HUES6 (cell line): ENCODE results near the gene PDGFD.

ENCODE experiments used
- H3K27ac ChIP-seq: 2 replicates; pipeline ENCODE4 v1.7.0; 2013; ENCODE audit warnings: low read depth, mild to moderate bottlenecking, low read length, inconsistent platforms
- H3K27me3 ChIP-seq: 2 replicates; pipeline ENCODE4 v1.6.1; 2013; ENCODE audit warnings: low read length; ENCODE audit not compliant: control insufficient read depth, insufficient read depth
- H3K36me3 ChIP-seq: 2 replicates; pipeline ENCODE4 v1.6.1; 2013; ENCODE audit warnings: low read length; ENCODE audit not compliant: control insufficient read depth, insufficient read depth
- H3K4me1 ChIP-seq: 2 replicates; pipeline ENCODE4 v1.6.1; 2013; ENCODE audit warnings: low read length; ENCODE audit not compliant: control insufficient read depth, insufficient read depth
- H3K4me3 ChIP-seq: 2 replicates; pipeline ENCODE4 v1.5.1; 2013; ENCODE audit warnings: low read depth, low read length
- H3K9ac ChIP-seq: one replicate; pipeline ENCODE4 v1.6.1; 2013; ENCODE audit warnings: mild to moderate bottlenecking, low read length
- H3K9me3 ChIP-seq: 2 replicates; pipeline ENCODE4 v1.6.1; 2013; ENCODE audit warnings: low read depth, low read length; ENCODE audit not compliant: control insufficient read depth, insufficient read depth

The PDGFD gene

DNA sequence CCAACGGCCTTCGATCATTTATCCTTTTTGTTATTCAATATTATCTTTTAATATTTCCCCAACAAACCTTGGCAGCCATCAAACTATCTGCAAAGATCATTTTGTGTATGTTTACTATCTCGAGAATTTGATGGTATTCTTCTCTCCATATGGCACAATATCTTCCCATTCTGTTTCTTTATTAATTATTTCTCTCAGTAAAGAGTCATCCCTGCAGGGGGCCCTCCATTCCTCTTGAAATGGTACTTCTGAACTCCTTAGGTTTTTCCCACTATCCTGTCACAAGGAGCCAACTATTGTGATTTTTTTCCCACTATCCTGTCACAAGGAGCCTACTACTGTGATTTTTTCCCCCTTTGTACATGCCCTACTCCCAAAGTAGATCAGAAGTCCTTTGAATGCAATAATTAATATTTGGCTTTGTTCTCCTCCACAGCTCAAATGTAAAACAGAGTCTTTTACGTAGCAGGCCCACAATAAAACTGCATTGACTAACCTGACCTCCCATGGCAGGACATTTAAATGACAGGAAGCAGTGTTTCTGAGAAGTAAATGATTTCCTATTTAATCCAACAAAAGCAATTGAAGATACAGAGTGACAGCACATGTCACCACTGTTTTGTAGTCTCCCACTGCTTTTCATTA, 43.3 kb downstream of the PDGFD start:
- Histone ChIP-seq H3K4me1 (peaks cover 12% of the 10 kb centered on the region), H3K9ac (no peak overlapping the region), H3K36me3 (no peaks in the 10 kb centered on the region), H3K27ac (no peak overlapping the region), H3K27me3 (no peaks in the 10 kb centered on the region), H3K9me3 (peaks cover 3% of the 10 kb centered on the region; the same call in 1 of the 2 replicates), H3K4me3 (no peak overlapping the region)

GRCh38 chr11:104118105-104118744, 45.7 kb downstream of the PDGFD start:
- Histone ChIP-seq H3K4me3 (no peak overlapping the region), H3K27ac (no peak overlapping the region), H3K9me3 (peaks cover 3% of the 10 kb centered on the region; the same call in 1 of the 2 replicates)

GRCh38 chr11:104113541-104113940, 50.4 kb downstream of the PDGFD start:
- no peak overlapping the region for H3K9ac ChIP-seq
- no peaks in the 10 kb centered on the region for H3K27me3 ChIP-seq
- H3K27ac ChIP-seq = no peak overlapping the region
- H3K9me3 ChIP-seq = peaks cover 3% of the 10 kb centered on the region; the same call in 1 of the 2 replicates
- H3K36me3 ChIP-seq = no peaks in the 10 kb centered on the region
- H3K4me1 ChIP-seq = no peaks in the 10 kb centered on the region
- H3K4me3 ChIP-seq = no peak overlapping the region

More at GRCh38 chr11:104118105-104118744, 45.7 kb downstream of the PDGFD start:
- no peaks in the 10 kb centered on the region for H3K27me3 ChIP-seq
- no peaks in the 10 kb centered on the region for H3K36me3 ChIP-seq
- no peak overlapping the region for H3K9ac ChIP-seq
- peaks cover 12% of the 10 kb centered on the region for H3K4me1 ChIP-seq

DNA sequence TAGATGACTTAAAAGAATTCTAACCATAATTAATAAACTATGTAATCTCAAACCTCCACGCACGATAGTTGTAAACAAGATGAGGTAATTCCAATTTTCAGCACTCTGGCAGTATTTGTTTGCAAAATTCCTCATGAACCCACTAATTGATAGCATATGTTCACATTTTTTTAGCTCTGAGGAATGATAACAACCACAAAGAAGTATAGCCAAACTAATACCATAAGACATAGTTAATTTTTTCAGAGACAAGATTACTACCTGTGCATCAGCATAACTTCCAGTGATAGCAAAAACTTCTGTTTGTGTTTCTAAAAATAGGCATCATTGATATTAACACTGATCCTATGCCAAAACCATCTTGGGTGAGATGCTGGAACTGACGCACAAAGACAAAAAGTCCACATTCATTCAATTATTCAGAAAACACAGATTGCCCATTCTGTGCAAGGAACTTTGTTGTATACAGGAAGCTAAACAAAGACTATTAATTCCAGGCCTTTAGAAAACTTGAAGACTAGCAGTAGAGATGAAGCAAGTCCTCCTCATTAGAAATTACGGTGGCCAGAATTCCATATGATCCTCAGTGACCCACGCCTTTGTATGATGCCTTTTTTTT, 57.7 kb downstream of the PDGFD start:
- no peak overlapping the region for H3K27ac ChIP-seq

GRCh38 chr11:104105155-104105554, 58.8 kb downstream of the PDGFD start:
- H3K27ac ChIP-seq = no peak overlapping the region
- H3K4me3 ChIP-seq = no peak overlapping the region
- no peaks in the 10 kb centered on the region for H3K36me3 ChIP-seq
- no peaks in the 10 kb centered on the region for H3K27me3 ChIP-seq
- H3K4me1 ChIP-seq = no peaks in the 10 kb centered on the region
- no peaks in the 10 kb centered on the region for H3K9me3 ChIP-seq
- no peak overlapping the region for H3K9ac ChIP-seq

More for the DNA sequence above, 57.7 kb downstream of the PDGFD start:
- Histone ChIP-seq H3K27me3 (no peaks in the 10 kb centered on the region), H3K4me1 (no peaks in the 10 kb centered on the region), H3K36me3 (no peaks in the 10 kb centered on the region), H3K9me3 (no peaks in the 10 kb centered on the region), H3K9ac (no peak overlapping the region), H3K4me3 (no peak overlapping the region)

DNA sequence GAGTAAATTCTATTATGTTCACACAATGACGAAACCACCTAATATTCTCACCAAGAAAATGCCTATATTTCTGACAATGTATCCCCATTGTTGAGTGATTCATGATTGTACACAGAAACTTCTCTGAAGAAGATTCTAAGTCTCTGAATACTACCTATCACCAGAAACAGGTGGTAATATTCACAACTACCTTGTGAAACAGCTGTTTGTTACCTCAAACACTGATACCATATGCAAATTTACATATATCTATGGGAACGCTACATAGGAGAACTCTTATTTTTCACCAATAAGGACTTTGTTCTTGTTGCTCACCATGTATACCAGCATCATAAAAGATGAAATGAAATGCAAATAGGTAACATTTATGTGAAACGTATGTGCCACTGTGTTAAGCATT, 59.3 kb downstream of the PDGFD start:
- Histone ChIP-seq H3K9ac (no peak overlapping the region), H3K9me3 (no peaks in the 10 kb centered on the region), H3K27me3 (no peaks in the 10 kb centered on the region), H3K4me1 (no peaks in the 10 kb centered on the region), H3K4me3 (no peak overlapping the region), H3K27ac (no peak overlapping the region), H3K36me3 (no peaks in the 10 kb centered on the region)

DNA sequence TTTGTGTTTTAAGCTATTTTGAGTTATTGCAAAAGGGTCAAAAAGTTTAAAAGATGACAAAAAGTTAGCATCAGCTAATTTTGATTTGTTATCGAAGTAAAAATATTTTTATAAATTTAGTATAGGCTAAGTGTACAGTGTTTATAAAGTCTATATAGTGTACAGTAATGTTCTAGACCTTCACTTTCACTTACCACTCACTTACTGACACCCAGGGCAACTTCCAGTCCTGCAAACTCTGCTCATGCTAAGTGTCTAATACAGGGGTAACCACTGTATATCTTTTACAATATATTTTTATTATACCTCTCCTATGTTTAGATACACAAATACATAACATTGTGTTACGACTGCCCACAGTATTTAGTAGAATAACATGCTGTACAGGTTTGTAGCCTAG, 59.7 kb downstream of the PDGFD start:
- Histone ChIP-seq H3K4me3 (no peak overlapping the region), H3K27ac (no peak overlapping the region), H3K27me3 (no peaks in the 10 kb centered on the region), H3K9me3 (no peaks in the 10 kb centered on the region), H3K9ac (no peak overlapping the region), H3K36me3 (no peaks in the 10 kb centered on the region), H3K4me1 (no peaks in the 10 kb centered on the region)

DNA sequence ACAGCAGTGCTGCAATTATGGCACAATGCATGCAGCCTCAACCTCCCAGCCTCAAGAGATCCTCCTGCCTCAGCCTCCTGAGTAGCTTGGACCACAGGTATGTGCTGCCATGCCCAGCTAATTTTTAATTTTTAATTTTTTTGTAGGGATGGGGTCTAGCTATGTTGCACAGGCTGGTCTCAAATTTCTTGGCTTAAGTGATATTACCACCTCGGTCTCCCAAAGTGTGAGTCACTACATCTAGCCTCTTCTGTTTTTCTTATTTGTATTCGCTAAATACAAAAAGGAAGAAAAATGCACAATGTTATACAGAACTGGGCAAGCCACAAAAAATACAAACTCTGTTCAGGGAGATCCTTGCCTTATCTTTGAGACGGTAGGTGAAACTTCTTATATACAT, 65.4 kb downstream of the PDGFD start:
- Histone ChIP-seq H3K4me1 (no peaks in the 10 kb centered on the region), H3K4me3 (no peak overlapping the region), H3K27ac (no peak overlapping the region), H3K27me3 (no peaks in the 10 kb centered on the region), H3K36me3 (no peaks in the 10 kb centered on the region), H3K9ac (no peak overlapping the region), H3K9me3 (no peaks in the 10 kb centered on the region)

DNA sequence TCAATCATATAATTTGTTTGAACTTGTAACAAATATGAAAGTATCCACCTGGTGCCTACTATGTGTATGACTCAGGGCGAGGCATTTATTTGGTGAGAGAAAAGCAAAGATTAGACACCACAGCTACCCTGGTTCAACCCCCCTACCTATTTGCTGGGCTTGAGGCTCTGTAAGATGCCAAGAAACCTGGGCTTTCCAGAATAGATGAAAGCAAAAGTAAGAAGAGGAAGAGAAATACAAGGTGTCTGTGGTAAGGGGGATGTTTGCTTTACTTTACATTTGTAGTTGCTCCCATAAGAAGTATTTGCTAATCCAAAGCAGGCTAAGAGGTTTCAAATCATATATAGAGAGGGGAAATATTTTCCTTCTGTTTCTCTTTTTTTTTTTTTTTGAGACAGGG, 65.8 kb downstream of the PDGFD start:
- Histone ChIP-seq H3K4me1 (no peaks in the 10 kb centered on the region), H3K27ac (no peak overlapping the region), H3K9ac (no peak overlapping the region), H3K36me3 (no peaks in the 10 kb centered on the region), H3K27me3 (no peaks in the 10 kb centered on the region), H3K9me3 (no peaks in the 10 kb centered on the region), H3K4me3 (no peak overlapping the region)

- no peaks in the 10 kb centered on the region for H3K36me3 ChIP-seq
- H3K9ac ChIP-seq = no peak overlapping the region
- H3K27ac ChIP-seq = no peak overlapping the region
- H3K27me3 ChIP-seq = no peaks in the 10 kb centered on the region
- H3K9me3 ChIP-seq = no peaks in the 10 kb centered on the region
- H3K4me1 ChIP-seq = no peaks in the 10 kb centered on the region
- no peak overlapping the region for H3K4me3 ChIP-seq
Observed at GRCh38 chr11:104096900-104097299, 67.0 kb downstream of the PDGFD start.

- no peaks in the 10 kb centered on the region for H3K4me1 ChIP-seq
- no peak overlapping the region for H3K27ac ChIP-seq
Observed at GRCh38 chr11:104095791-104096190, 68.2 kb downstream of the PDGFD start.

More at GRCh38 chr11:104095791-104096190, 68.2 kb downstream of the PDGFD start:
- H3K9ac ChIP-seq = no peak overlapping the region
- H3K9me3 ChIP-seq = no peaks in the 10 kb centered on the region
- no peak overlapping the region for H3K4me3 ChIP-seq
- H3K36me3 ChIP-seq = no peaks in the 10 kb centered on the region
- no peaks in the 10 kb centered on the region for H3K27me3 ChIP-seq
